B cell (primary cell): Measurements from ENCODE around the gene SFXN5. TPM values are rescaled to one million over a fixed set of nuclear protein-coding genes. Genes with fewer than 3 reads are reported as not detected.

ENCODE experiments used
- ATAC-seq: fragments of 200-7000 bp; cut with Tn5 transposase; one replicate; pipeline ENCODE4 v1.10.0; 2021; ENCODE audit warnings: low read depth, mild to moderate bottlenecking, moderate number of reproducible peaks, moderate library complexity
- CTCF ChIA-PET: fragments of 350-600 bp; sonication (Branson Sonifier 250); formaldehyde crosslinking; loops from one replicate; lab custom pipeline; 2021; ENCODE audit warnings: antibody characterized with exemption, inconsistent platforms; lab: Charles Lee
- POLR2A ChIA-PET: fragments of 350-600 bp; sonication (Branson Sonifier 250); formaldehyde crosslinking; loops from one replicate; lab custom pipeline; 2021; ENCODE audit warnings: antibody characterized with exemption; lab: Charles Lee
- DNase-seq: peaks from one replicate; pipeline ENCODE4 v3.0.0; 2013
- H2AFZ ChIP-seq: 2 replicates; pipeline ENCODE4 v1.6.1; 2012; ENCODE audit warnings: mild to moderate bottlenecking, low read depth, low read length; ENCODE audit not compliant: insufficient read depth, poor library complexity, severe bottlenecking
- H3K27ac ChIP-seq, 2 donors: 1 replicate in 1 of 2; 2 replicates in 1 of 2; pipeline ENCODE4 v1.5.1; 2012 to 2013; ENCODE audit warnings: low read length in 2 of 2, mild to moderate bottlenecking in 2 of 2, moderate library complexity in 1 of 2
- H3K27me3 ChIP-seq, 4 experiments: fragments of 200-600 bp in 1 of 4; sonication (generic) in 1 of 4; replicated peaks in 1 of 4; 1 replicate in 2 of 4; 2 replicates in 2 of 4; pipeline versions ENCODE4 v1.6.1 to v1.7.0; 2013 to 2016; ENCODE audit warnings: low read length in 3 of 4, mild to moderate bottlenecking in 2 of 4, mixed read lengths in 1 of 4, moderate library complexity in 1 of 4; ENCODE audit not compliant: insufficient read depth in 4 of 4, control insufficient read depth in 3 of 4; ENCODE audit errors: control extremely low read depth in 1 of 4
- H3K36me3 ChIP-seq, 2 experiments: replicated peaks in 1 of 2; 1 replicate in 1 of 2; 2 replicates in 1 of 2; pipeline versions ENCODE4 v1.6.1 to v1.7.1; 2013; ENCODE audit warnings: low read length in 1 of 2; ENCODE audit not compliant: insufficient read depth in 2 of 2, control insufficient read depth in 1 of 2; ENCODE audit errors: control extremely low read depth in 1 of 2, extremely low read depth in 1 of 2
- H3K4me1 ChIP-seq, 2 donors: fragments of 200-600 bp in 1 of 2; sonication (generic) in 1 of 2; 1 replicate in 1 of 2; 2 replicates in 1 of 2; pipeline versions ENCODE4 v1.5.1 to v1.6.1; 2013 to 2017; ENCODE audit warnings: low read length in 2 of 2; ENCODE audit not compliant: control insufficient read depth in 2 of 2, insufficient read depth in 2 of 2
- H3K4me2 ChIP-seq: replicated peaks from 2 replicates; pipeline ENCODE3; 2012; ENCODE audit warnings: mild to moderate bottlenecking, low read depth, low read length; ENCODE audit not compliant: poor library complexity, severe bottlenecking
- H3K4me3 ChIP-seq, 5 experiments: fragments of 200-600 bp in 1 of 5; sonication (generic) in 1 of 5; 1 replicate in 3 of 5; 2 replicates in 2 of 5; pipeline versions ENCODE4 v1.5.1 to v1.7.0; 2011 to 2016; ENCODE audit warnings: low read length in 4 of 5, mild to moderate bottlenecking in 4 of 5, low read depth in 2 of 5, control low read depth in 1 of 5, moderate library complexity in 1 of 5; ENCODE audit not compliant: insufficient read depth in 1 of 5; ENCODE audit errors: control extremely low read depth in 1 of 5, extremely low read depth in 1 of 5
- H3K79me2 ChIP-seq: fragments of 200-600 bp; sonication (generic); one replicate; pipeline ENCODE4 v1.6.0; 2016; ENCODE audit warnings: low read length; ENCODE audit not compliant: control insufficient read depth, insufficient read depth
- H3K9ac ChIP-seq: fragments of 200-600 bp; sonication (generic); 2 replicates; pipeline ENCODE4 v1.6.1; 2017; ENCODE audit warnings: mild to moderate bottlenecking, low read length, moderate library complexity
- H3K9me3 ChIP-seq, 3 donors: one replicate each; pipeline versions ENCODE4 v1.6.1 to v1.7.1; 2013; ENCODE audit warnings: low read length in 2 of 3; ENCODE audit not compliant: control insufficient read depth in 2 of 3, insufficient read depth in 1 of 3; ENCODE audit errors: control extremely low read depth in 1 of 3
- H4K20me1 ChIP-seq: 2 replicates; pipeline ENCODE4 v1.6.0; 2012; ENCODE audit warnings: mild to moderate bottlenecking, low read length; ENCODE audit not compliant: insufficient read depth, control insufficient read depth, poor library complexity, severe bottlenecking
- H3K27ac Mint-ChIP-seq: one replicate; pipeline ENCODE4 v1.8.0; 2021; ENCODE audit warnings: mixed read lengths
- H3K27me3 Mint-ChIP-seq: one replicate; pipeline ENCODE4 v1.8.0; 2021; ENCODE audit warnings: mixed read lengths
- H3K4me1 Mint-ChIP-seq: one replicate; pipeline ENCODE4 v1.8.0; 2021; ENCODE audit warnings: mixed read lengths
- H3K4me3 Mint-ChIP-seq: one replicate; pipeline ENCODE4 v1.8.0; 2021; ENCODE audit warnings: mixed read lengths
- H3K9me3 Mint-ChIP-seq: one replicate; pipeline ENCODE4 v1.8.0; 2022; ENCODE audit warnings: mixed read lengths; ENCODE audit not compliant: insufficient read depth
- CTCF ChIP-seq: fragments of 200-600 bp; IDR thresholded peaks from one replicate; pipeline ENCODE4 v1.8.0; 2022; ENCODE audit warnings: antibody characterized with exemption, mild to moderate bottlenecking
- EZH2 ChIP-seq: IDR thresholded peaks from 2 replicates; pipeline ENCODE4 v1.6.1; 2012; ENCODE audit warnings: borderline replicate concordance, low read depth, mild to moderate bottlenecking, moderate library complexity, low read length; ENCODE audit not compliant: insufficient read depth, poor library complexity, severe bottlenecking
- WGBS: methylation state at CpG from one replicate; pipeline ENCODE4 v1.1.5; 2013; ENCODE audit warnings: missing lambda C conversion rate; ENCODE audit not compliant: insufficient coverage; 5-methylcytosine and 5-hydroxymethylcytosine counted together
- intact Hi-C: fragments of 100-400 bp; cut with micrococcal nuclease; formaldehyde crosslinking; loops from one replicate; pipeline ENCODE4 v1.10.0; 2022
- polyA plus RNA-seq: library from polyadenylated mRNA; depleted of rRNA; stranded (reverse); fragments of >200 nt; gene quantifications from 2 replicates; pipeline ENCODE4 v1.2.3, GENCODE V29; 2012
- total RNA-seq, 2 donors: library from RNA; stranded (reverse); fragments of 120-200 nt in 1 of 2; gene quantifications; 1 replicate in 1 of 2; 2 replicates in 1 of 2; pipeline versions ENCODE4 v1.2.3 to v1.2.4, GENCODE V29; 2013 to 2022

SFXN5 gene
- total and polyA plus RNA-seq, 2 donors (not counting 1 experiment from before 2014, with no cell fraction given): 8.0 to 16.9 TPM

GRCh38 chr2:72925328-72925943 is 146.1 kb downstream of the SFXN5 start:
- ATAC-seq (no peak), DNase-seq (peak; percentile 24)
- peaks cover 23 to 37% of the 10 kb centered on the region in 2 donors for H3K4me1 ChIP-seq
- Mint-ChIP-seq H3K9me3 (no peaks in the 10 kb centered on the region), H3K4me3 (no peak overlapping the region), H3K27me3 (peaks cover 43% of the 10 kb centered on the region), H3K4me1 (peaks cover 8% of the 10 kb centered on the region), H3K27ac (no peak overlapping the region)
- peaks cover 0 to 27% (median 0%) of the 10 kb centered on the region in 3 donors for H3K9me3 ChIP-seq
- no peaks in the 10 kb centered on the region for H3K79me2 ChIP-seq
- no peaks in the 10 kb centered on the region for H3K36me3 ChIP-seq
- 6% methylated on average over 11 of the region's 26 CpGs for WGBS
- intact Hi-C loops: no loop called here
- ChIA-PET CTCF (interaction anchor here (0.6 to 1.0 kb wide), 2 partner anchors 8 to 16 kb away, joined by 3 read pairs; partner anchors contain the start of gene EMX1), POLR2A (no interaction called here)
- no peak overlapping the region for H3K4me2 ChIP-seq
- no peaks in the 10 kb centered on the region for H4K20me1 ChIP-seq
- no peak for TF ChIP-seq CTCF
- no peak for TF ChIP-seq EZH2
- no peak overlapping the region for H2AFZ ChIP-seq
- H3K9ac ChIP-seq: no peak overlapping the region
- H3K27ac ChIP-seq: no peak overlapping the region
- peaks cover 0 to 77% (median 75%) of the 10 kb centered on the region in 4 experiments for H3K27me3 ChIP-seq
- H3K4me3 ChIP-seq: no peak overlapping the region
